ENCODE data around the gene CD7. TPM values are rescaled to one million over a fixed set of nuclear protein-coding genes. Genes with fewer than 3 reads are reported as not detected.

The CD7 gene
- polyA plus RNA-seq, 1 donor from 2014 or later, result not detected

DNA sequence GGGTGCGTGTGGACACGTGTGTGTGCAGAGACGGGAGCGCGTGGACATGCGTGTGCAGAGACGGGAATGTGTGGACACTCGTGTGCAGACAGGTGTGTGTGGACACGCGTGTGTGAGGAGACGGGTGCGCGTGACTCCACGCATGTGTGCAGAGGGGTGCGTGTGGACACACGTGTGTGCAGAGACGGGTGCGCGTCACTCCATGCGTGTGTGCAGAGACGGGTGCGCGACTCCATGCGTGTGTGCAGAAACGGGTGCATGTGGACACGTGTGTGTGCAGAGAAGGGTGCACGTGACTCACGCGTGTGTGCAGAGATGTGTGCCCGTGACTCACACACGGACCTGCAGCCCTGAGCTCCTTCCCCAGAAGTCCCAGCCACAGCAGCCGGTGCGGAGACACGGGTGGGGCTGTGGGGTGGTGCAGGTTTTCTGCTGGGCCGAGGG, 2.2 kb upstream of the CD7 start:
- Histone ChIP-seq H3K27ac (ENCODE audit: low read length) (no peak overlapping the region), H2AFZ (ENCODE audit: low read depth, low read length) (no peak overlapping the region), H3K27me3 (ENCODE audit: insufficient read depth, low read depth, low read length) (no peaks in the 10 kb centered on the region), H3K36me3 (ENCODE audit: insufficient read depth, low read length) (no peaks in the 10 kb centered on the region), H4K20me1 (ENCODE audit: insufficient read depth) (no peaks in the 10 kb centered on the region), H3K9me2 (ENCODE audit: insufficient read depth, low read length) (no peaks in the 10 kb centered on the region), H3K79me2 (replicated peaks; ENCODE audit: insufficient read depth, low read length) (no peaks in the 10 kb centered on the region), H3K9me3 (ENCODE audit: low read length) (no peaks in the 10 kb centered on the region), H3K4me2 (ENCODE audit: low read length) (no peak overlapping the region), H3F3A (ENCODE audit: insufficient read depth, low read length, poor library complexity, severe bottlenecking) (no peaks in the 10 kb centered on the region), H3K9ac (ENCODE audit: low read length) (no peak overlapping the region), H3K4me3 (ENCODE audit: low read length) (no peak overlapping the region)
- TF ChIP-seq POLR2AphosphoS5 (IDR thresholded peaks at IDR 0.05), result no peak
- TF ChIP-seq, protein P1, sequence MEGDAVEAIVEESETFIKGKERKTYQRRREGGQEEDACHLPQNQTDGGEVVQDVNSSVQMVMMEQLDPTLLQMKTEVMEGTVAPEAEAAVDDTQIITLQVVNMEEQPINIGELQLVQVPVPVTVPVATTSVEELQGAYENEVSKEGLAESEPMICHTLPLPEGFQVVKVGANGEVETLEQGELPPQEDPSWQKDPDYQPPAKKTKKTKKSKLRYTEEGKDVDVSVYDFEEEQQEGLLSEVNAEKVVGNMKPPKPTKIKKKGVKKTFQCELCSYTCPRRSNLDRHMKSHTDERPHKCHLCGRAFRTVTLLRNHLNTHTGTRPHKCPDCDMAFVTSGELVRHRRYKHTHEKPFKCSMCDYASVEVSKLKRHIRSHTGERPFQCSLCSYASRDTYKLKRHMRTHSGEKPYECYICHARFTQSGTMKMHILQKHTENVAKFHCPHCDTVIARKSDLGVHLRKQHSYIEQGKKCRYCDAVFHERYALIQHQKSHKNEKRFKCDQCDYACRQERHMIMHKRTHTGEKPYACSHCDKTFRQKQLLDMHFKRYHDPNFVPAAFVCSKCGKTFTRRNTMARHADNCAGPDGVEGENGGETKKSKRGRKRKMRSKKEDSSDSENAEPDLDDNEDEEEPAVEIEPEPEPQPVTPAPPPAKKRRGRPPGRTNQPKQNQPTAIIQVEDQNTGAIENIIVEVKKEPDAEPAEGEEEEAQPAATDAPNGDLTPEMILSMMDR (IDR thresholded peaks at IDR 0.05; ENCODE audit: poor library complexity, severe bottlenecking), result no peak

DNA sequence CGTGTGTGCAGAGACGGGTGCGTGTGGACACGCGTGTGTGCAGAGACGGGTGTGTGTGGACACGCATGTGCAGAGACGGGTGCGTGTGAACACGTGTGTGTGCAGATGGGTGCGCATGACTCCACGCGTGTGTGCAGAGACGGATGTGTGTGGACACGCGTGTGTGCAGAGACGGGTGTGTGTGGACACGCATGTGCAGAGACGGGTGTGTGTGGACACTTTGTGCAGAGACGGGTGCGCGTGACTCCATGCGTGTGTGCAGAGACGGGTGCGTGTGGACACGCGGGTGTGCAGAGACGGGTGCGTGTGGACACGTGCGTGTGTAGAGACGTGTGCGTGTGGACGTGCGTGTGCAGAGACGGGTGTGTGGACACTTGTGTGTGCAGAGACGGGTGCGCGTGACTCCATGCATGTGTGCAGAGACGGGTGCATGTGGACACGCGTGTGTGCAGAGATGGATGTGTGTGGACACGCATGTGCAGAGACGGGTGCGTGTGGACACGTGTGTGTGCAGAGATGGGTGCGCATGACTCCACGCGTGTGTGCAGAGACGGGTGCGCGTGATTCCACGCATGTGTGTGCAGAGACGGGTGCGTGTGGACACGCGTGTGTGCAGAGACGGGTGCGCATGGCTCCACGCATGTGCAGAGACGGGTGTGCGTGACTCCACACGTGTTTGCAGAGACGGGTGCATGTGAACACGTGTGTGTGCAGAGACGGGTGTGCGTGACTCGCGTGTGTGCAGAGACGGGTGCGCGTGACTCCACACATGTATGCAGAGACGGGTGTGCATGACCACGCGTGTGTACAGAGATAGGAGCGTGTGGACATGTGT, 1.6 kb upstream of the CD7 start:
- Histone ChIP-seq H3K4me2 (ENCODE audit: low read length) (no peak overlapping the region), H4K20me1 (ENCODE audit: insufficient read depth) (no peaks in the 10 kb centered on the region), H3K9ac (ENCODE audit: low read length) (no peak overlapping the region), H3K4me3 (ENCODE audit: low read length) (no peak overlapping the region), H2AFZ (ENCODE audit: low read depth, low read length) (no peak overlapping the region), H3K36me3 (ENCODE audit: insufficient read depth, low read length) (no peaks in the 10 kb centered on the region), H3F3A (ENCODE audit: insufficient read depth, low read length, poor library complexity, severe bottlenecking) (no peaks in the 10 kb centered on the region), H3K27me3 (ENCODE audit: insufficient read depth, low read depth, low read length) (no peaks in the 10 kb centered on the region), H3K27ac (ENCODE audit: low read length) (no peak overlapping the region), H3K9me2 (ENCODE audit: insufficient read depth, low read length) (no peaks in the 10 kb centered on the region), H3K9me3 (ENCODE audit: low read length) (no peaks in the 10 kb centered on the region), H3K79me2 (replicated peaks; ENCODE audit: insufficient read depth, low read length) (no peaks in the 10 kb centered on the region)
- no peak for TF ChIP-seq RAD21 (conservative IDR thresholded peaks at IDR 0.05)
- TF ChIP-seq POLR2AphosphoS5 (IDR thresholded peaks at IDR 0.05), result no peak
- no peak for TF ChIP-seq EP300 (conservative IDR thresholded peaks at IDR 0.05; ENCODE audit: poor library complexity, severe bottlenecking)
- TF ChIP-seq REST (IDR thresholded peaks at IDR 0.05; ENCODE audit: borderline replicate concordance), result no peak
- TF ChIP-seq TAF1 (IDR thresholded peaks at IDR 0.05; ENCODE audit: low read depth), result no peak
- TF ChIP-seq SMC3 (conservative IDR thresholded peaks at IDR 0.05; ENCODE audit: poor library complexity), result no peak
- TF ChIP-seq, protein P1 (IDR thresholded peaks at IDR 0.05; ENCODE audit: poor library complexity, severe bottlenecking), result no peak
- TF ChIP-seq EZH2 (IDR thresholded peaks at IDR 0.05; ENCODE audit: borderline replicate concordance, insufficient read depth, low read length, poor library complexity, severe bottlenecking), result no peak
- TF ChIP-seq MXI1 (conservative IDR thresholded peaks at IDR 0.05; ENCODE audit: poor library complexity, severe bottlenecking), result no peak
